ENCODE measurements around the gene PARVG. TPM values are rescaled to one million over a fixed set of nuclear protein-coding genes. Genes with fewer than 3 reads are reported as not detected.

The PARVG gene
- polyA plus RNA-seq, 1 donor (not counting 4 experiments of a cell fraction or from before 2014, with no cell fraction given), result not detected

DNA sequence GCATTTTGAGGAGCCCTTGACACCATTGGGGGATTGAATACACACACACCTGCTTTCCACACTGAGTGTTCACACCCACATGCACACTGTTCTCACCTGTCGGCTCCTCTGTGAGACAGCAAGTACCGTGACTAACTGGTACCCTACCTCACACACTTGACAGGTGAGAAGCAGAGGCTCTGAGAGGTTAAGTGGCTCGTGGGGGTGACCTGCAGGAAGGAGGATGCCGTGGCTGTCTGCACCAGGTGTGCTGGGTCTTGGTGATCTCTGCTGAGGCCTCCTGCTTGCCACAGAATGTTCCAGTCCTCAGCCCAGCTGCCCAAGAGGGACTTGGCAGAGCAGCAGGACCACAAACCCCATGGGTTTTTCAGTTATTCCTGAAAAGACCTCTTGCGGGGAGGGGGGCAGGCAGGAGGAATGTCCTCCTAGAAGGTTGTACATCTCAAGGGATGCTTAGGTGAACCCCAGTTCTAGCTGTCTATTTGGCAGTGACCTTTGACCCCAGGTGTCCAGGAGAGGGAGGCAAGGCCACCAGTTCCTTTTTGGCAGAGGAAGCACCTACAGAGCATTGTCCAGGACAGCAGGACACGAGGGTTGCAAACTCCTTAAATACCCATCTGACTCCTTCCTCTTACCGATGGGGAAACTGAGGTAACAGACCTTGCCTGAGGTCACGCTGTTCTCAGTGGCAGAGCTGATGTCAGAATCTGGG lies 66.0 kb downstream of the PARVG start:
- H4K20me1 ChIP-seq (ENCODE audit: control insufficient read depth, extremely low read depth, insufficient read depth, low read length), result no peaks in the 10 kb centered on the region
- no peak for DNase-seq (ENCODE audit: low read depth, low spot score)
- no peak overlapping the region for H3K9ac ChIP-seq (ENCODE audit: control insufficient read depth, extremely low read depth, insufficient read depth, low read length)
- no peaks in the 10 kb centered on the region for H3K9me3 ChIP-seq (ENCODE audit: control insufficient read depth, low read depth, low read length)
- dilution Hi-C loops (cut with MboI; ENCODE audit: extremely low pct_ligation_motif_present, low sequenced_read_pairs), result no loop called here
- H3K27ac ChIP-seq (ENCODE audit: control insufficient read depth, insufficient read depth, low read length), result no peak overlapping the region
- H3K4me1 ChIP-seq (ENCODE audit: control insufficient read depth, extremely low read depth, insufficient read depth, low read length), result no peaks in the 10 kb centered on the region
- no peaks in the 10 kb centered on the region for H3K36me3 ChIP-seq (ENCODE audit: control insufficient read depth in 2 of 2, extremely low read depth in 1 of 2, insufficient read depth in 2 of 2, low read length in 2 of 2)
- H3K9me1 ChIP-seq (ENCODE audit: control insufficient read depth, extremely low read depth, insufficient read depth, low read length), result no peaks in the 10 kb centered on the region
- no peak overlapping the region for H3K4me2 ChIP-seq (ENCODE audit: control insufficient read depth, extremely low read depth, insufficient read depth, low read depth, low read length)
- no peak overlapping the region for H3K4me3 ChIP-seq (ENCODE audit: control insufficient read depth in 2 of 3, extremely low read depth in 1 of 3, insufficient read depth in 2 of 3, low read depth in 1 of 3, low read length in 3 of 3)
- H2AFZ ChIP-seq (ENCODE audit: control insufficient read depth, low read length), result no peak overlapping the region
- peaks cover 9% of the 10 kb centered on the region for H3K27me3 ChIP-seq (ENCODE audit: control insufficient read depth, extremely low read depth, insufficient read depth, low read length)
- no peak for FAIRE-seq
- no peaks in the 10 kb centered on the region for H3K79me2 ChIP-seq (ENCODE audit: control insufficient read depth, insufficient read depth, low read length)
- TF ChIP-seq EZH2 (IDR thresholded peaks at IDR 0.05; ENCODE audit: low read length), result no peak
- TF ChIP-seq, protein P1, sequence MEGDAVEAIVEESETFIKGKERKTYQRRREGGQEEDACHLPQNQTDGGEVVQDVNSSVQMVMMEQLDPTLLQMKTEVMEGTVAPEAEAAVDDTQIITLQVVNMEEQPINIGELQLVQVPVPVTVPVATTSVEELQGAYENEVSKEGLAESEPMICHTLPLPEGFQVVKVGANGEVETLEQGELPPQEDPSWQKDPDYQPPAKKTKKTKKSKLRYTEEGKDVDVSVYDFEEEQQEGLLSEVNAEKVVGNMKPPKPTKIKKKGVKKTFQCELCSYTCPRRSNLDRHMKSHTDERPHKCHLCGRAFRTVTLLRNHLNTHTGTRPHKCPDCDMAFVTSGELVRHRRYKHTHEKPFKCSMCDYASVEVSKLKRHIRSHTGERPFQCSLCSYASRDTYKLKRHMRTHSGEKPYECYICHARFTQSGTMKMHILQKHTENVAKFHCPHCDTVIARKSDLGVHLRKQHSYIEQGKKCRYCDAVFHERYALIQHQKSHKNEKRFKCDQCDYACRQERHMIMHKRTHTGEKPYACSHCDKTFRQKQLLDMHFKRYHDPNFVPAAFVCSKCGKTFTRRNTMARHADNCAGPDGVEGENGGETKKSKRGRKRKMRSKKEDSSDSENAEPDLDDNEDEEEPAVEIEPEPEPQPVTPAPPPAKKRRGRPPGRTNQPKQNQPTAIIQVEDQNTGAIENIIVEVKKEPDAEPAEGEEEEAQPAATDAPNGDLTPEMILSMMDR (optimal IDR thresholded peaks at IDR 0.05 in 1 of 3, IDR thresholded peaks at IDR 0.05 in 1 of 3, conservative IDR thresholded peaks at IDR 0.05 in 1 of 3; ENCODE audit: extremely low read depth in 1 of 3, insufficient read depth in 2 of 3, low read length in 3 of 3), result no peak

DNA sequence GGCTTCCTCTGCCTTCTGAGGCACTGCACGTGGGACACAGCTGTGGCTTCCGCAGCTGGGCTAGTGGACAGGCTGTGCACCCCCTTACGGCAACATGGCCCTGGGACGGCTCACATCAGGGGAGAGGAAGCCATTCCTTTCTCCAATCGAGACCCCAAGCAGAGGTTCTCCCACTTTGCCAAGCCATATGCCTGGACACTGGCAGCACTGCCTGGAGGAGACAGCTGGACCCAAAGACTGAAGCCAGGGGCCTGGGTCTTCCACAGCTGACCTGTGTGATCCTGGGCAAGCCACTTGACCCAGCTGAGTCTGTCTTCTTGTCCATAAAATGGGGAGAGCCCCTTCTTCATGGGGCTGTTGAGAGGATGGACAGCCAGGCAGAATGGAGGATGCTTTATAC lies 66.6 kb downstream of the PARVG start:
- H3K4me1 ChIP-seq (ENCODE audit: control insufficient read depth, extremely low read depth, insufficient read depth, low read length), result no peaks in the 10 kb centered on the region
- no peaks in the 10 kb centered on the region for H3K79me2 ChIP-seq (ENCODE audit: control insufficient read depth, insufficient read depth, low read length)
- dilution Hi-C loops (cut with MboI; ENCODE audit: extremely low pct_ligation_motif_present, low sequenced_read_pairs), result no loop called here
- H3K27me3 ChIP-seq (ENCODE audit: control insufficient read depth, extremely low read depth, insufficient read depth, low read length), result peaks cover 9% of the 10 kb centered on the region
- no peaks in the 10 kb centered on the region for H3K9me1 ChIP-seq (ENCODE audit: control insufficient read depth, extremely low read depth, insufficient read depth, low read length)
- H3K9me3 ChIP-seq (ENCODE audit: control insufficient read depth, low read depth, low read length), result no peaks in the 10 kb centered on the region
- FAIRE-seq, result no peak
- H4K20me1 ChIP-seq (ENCODE audit: control insufficient read depth, extremely low read depth, insufficient read depth, low read length), result no peaks in the 10 kb centered on the region
- TF ChIP-seq, protein P1 (optimal IDR thresholded peaks at IDR 0.05 in 1 of 3, IDR thresholded peaks at IDR 0.05 in 1 of 3, conservative IDR thresholded peaks at IDR 0.05 in 1 of 3; ENCODE audit: extremely low read depth in 1 of 3, insufficient read depth in 2 of 3, low read length in 3 of 3), result no peak
- TF ChIP-seq EZH2 (IDR thresholded peaks at IDR 0.05; ENCODE audit: low read length), result no peak
- no peak overlapping the region for H2AFZ ChIP-seq (ENCODE audit: control insufficient read depth, low read length)
- H3K27ac ChIP-seq (ENCODE audit: control insufficient read depth, insufficient read depth, low read length), result no peak overlapping the region
- H3K4me2 ChIP-seq (ENCODE audit: control insufficient read depth, extremely low read depth, insufficient read depth, low read depth, low read length), result no peak overlapping the region
- no peak for DNase-seq (ENCODE audit: low read depth, low spot score)
- no peak overlapping the region for H3K9ac ChIP-seq (ENCODE audit: control insufficient read depth, extremely low read depth, insufficient read depth, low read length)
- H3K4me3 ChIP-seq (ENCODE audit: control insufficient read depth in 2 of 3, extremely low read depth in 1 of 3, insufficient read depth in 2 of 3, low read depth in 1 of 3, low read length in 3 of 3), result no peak overlapping the region
- H3K36me3 ChIP-seq (ENCODE audit: control insufficient read depth in 2 of 2, extremely low read depth in 1 of 2, insufficient read depth in 2 of 2, low read length in 2 of 2), result no peaks in the 10 kb centered on the region

Measured in keratinocyte (primary cell).